ENCODE results near the gene C1orf105.
A peak's percentile ranks its signal among the peaks of the same experiment; 100 is the strongest.
"Not testable (repeated sequence)": the region's sequence is repeated elsewhere in the genome, so short reads cannot be mapped to it uniquely, and the experiment has no call there.

The C1orf105 gene

GRCh38 chr1:172420385-172420784 lies at the start of gene C1orf105:
Gene C1orf105, plus strand, starts transcription at chr1:172420685. Its CDS starts 201 bp downstream, at chr1:172420886.
- no peak for DNase-seq (ENCODE audit: low read depth)
- no peak within 1 kb of the TSS for H3K4me3 ChIP-seq (replicated peaks; ENCODE audit: low read depth, low read length)
- TF ChIP-seq CTCF (IDR thresholded peaks at IDR 0.05; ENCODE audit: low read length, missing control alignments), result no peak

GRCh38 chr1:172371646-172372045 lies 48.8 kb upstream of the C1orf105 start:
- not testable (repeated sequence) for DNase-seq (ENCODE audit: low read depth); H3K4me3 ChIP-seq (replicated peaks; ENCODE audit: low read depth, low read length)

GRCh38 chr1:172373864-172374263 lies 46.6 kb upstream of the C1orf105 start:
- no peak for TF ChIP-seq CTCF (IDR thresholded peaks at IDR 0.05; ENCODE audit: low read length, missing control alignments)
- no peak overlapping the region for H3K4me3 ChIP-seq (replicated peaks; ENCODE audit: low read depth, low read length)
- DNase-seq (ENCODE audit: low read depth), result no peak

- no peak overlapping the region for H3K4me3 ChIP-seq (replicated peaks; ENCODE audit: low read depth, low read length)
- DNase-seq (ENCODE audit: low read depth), result no peak
- no peak for TF ChIP-seq CTCF (IDR thresholded peaks at IDR 0.05; ENCODE audit: low read length, missing control alignments)
Observed at GRCh38 chr1:172375211-172375631, 45.3 kb upstream of the C1orf105 start.

- H3K4me3 ChIP-seq (replicated peaks; ENCODE audit: low read depth, low read length), result no peak overlapping the region
- DNase-seq (ENCODE audit: low read depth), result no peak
- no peak for TF ChIP-seq CTCF (IDR thresholded peaks at IDR 0.05; ENCODE audit: low read length, missing control alignments)
Observed at GRCh38 chr1:172376431-172376830, 44.1 kb upstream of the C1orf105 start.

GRCh38 chr1:172377565-172377964 lies 42.9 kb upstream of the C1orf105 start:
- TF ChIP-seq CTCF (IDR thresholded peaks at IDR 0.05; ENCODE audit: low read length, missing control alignments), result no peak
- H3K4me3 ChIP-seq (replicated peaks; ENCODE audit: low read depth, low read length), result no peak overlapping the region
- DNase-seq (ENCODE audit: low read depth), result no peak

GRCh38 chr1:172378109-172378760 lies 42.2 kb upstream of the C1orf105 start:
- no peak for TF ChIP-seq CTCF (IDR thresholded peaks at IDR 0.05; ENCODE audit: low read length, missing control alignments)
- no peak overlapping the region for H3K4me3 ChIP-seq (replicated peaks; ENCODE audit: low read depth, low read length)
- DNase-seq (ENCODE audit: low read depth), result peak; percentile 58
